ENCODE data around the gene MED27. TPM values are rescaled to one million over a fixed set of nuclear protein-coding genes. Genes with fewer than 3 reads are reported as not detected.

Gene MED27
- total and polyA plus RNA-seq, 7 donors: 10.7 to 24.4 (median 14.2) TPM

GRCh38 chr9:132005899-132006298, 73.8 kb downstream of the MED27 start:
- peak in 1 of 4 donors; percentile 43 for ATAC-seq
- 50 to 61% (median 55%) methylated on average over 6 of the region's 6 CpGs for WGBS, 3 donors
- TF ChIP-seq CTCF (IDR thresholded peaks at IDR 0.05): no peak

GRCh38 chr9:132004323-132004722, 75.3 kb downstream of the MED27 start:
- no peak for TF ChIP-seq CTCF (IDR thresholded peaks at IDR 0.05)
- whole genome bisulfite sequencing, 3 donors: 95 to 99% (median 98%) methylated on average over 5 of the region's 5 CpGs
- no peak for DNase-seq
- H3K36me3 ChIP-seq (ENCODE audit: insufficient read depth in 1 of 2, low read depth in 1 of 2): no peaks in the 10 kb centered on the region
- intact Hi-C loops (cut with DNase I): no loop called here
- H3K4me3 ChIP-seq: no peak overlapping the region
- no peak for ATAC-seq
- no peak overlapping the region for H3K27ac ChIP-seq
- H3K27me3 ChIP-seq (ENCODE audit: insufficient read depth in 3 of 3, low read length in 2 of 3): no peaks in the 10 kb centered on the region
- H3K9me3 ChIP-seq: no peaks in the 10 kb centered on the region
- H3K4me1 ChIP-seq: peaks cover 23% of the 10 kb centered on the region

More at GRCh38 chr9:132005899-132006298, 73.8 kb downstream of the MED27 start:
- H3K27me3 ChIP-seq (ENCODE audit: insufficient read depth in 3 of 3, low read length in 2 of 3): no peaks in the 10 kb centered on the region
- no peaks in the 10 kb centered on the region for H3K9me3 ChIP-seq
- peaks cover 23% of the 10 kb centered on the region for H3K4me1 ChIP-seq
- H3K4me3 ChIP-seq: no peak overlapping the region
- no peaks in the 10 kb centered on the region for H3K36me3 ChIP-seq (ENCODE audit: insufficient read depth in 1 of 2, low read depth in 1 of 2)
- DNase-seq: no peak
- H3K27ac ChIP-seq: no peak overlapping the region
- intact Hi-C loops (cut with DNase I): no loop called here

GRCh38 chr9:132003896-132004295, 75.8 kb downstream of the MED27 start:
- H3K27me3 ChIP-seq (ENCODE audit: insufficient read depth in 3 of 3, low read length in 2 of 3): no peaks in the 10 kb centered on the region
- DNase-seq (no peak), ATAC-seq (no peak)
- 89 to 91% (median 90%) methylated on average over 9 of the region's 9 CpGs for WGBS, 3 donors
- H3K4me3 ChIP-seq: no peak overlapping the region
- no peaks in the 10 kb centered on the region for H3K9me3 ChIP-seq
- no peak overlapping the region for H3K27ac ChIP-seq
- intact Hi-C loops (cut with DNase I): no loop called here
- no peaks in the 10 kb centered on the region for H3K36me3 ChIP-seq (ENCODE audit: insufficient read depth in 1 of 2, low read depth in 1 of 2)
- no peak for TF ChIP-seq CTCF (IDR thresholded peaks at IDR 0.05)
- peaks cover 23% of the 10 kb centered on the region for H3K4me1 ChIP-seq

GRCh38 chr9:132003319-132003704, 76.4 kb downstream of the MED27 start:
- intact Hi-C loops (cut with DNase I): no loop called here
- 92 to 93% (median 93%) methylated on average over 5 of the region's 5 CpGs for WGBS, 3 donors
- Histone ChIP-seq H3K4me1 (peaks cover 23% of the 10 kb centered on the region), H3K27me3 (ENCODE audit: insufficient read depth in 3 of 3, low read length in 2 of 3) (no peaks in the 10 kb centered on the region), H3K4me3 (no peak overlapping the region), H3K27ac (no peak overlapping the region), H3K9me3 (no peaks in the 10 kb centered on the region), H3K36me3 (ENCODE audit: insufficient read depth in 1 of 2, low read depth in 1 of 2) (no peaks in the 10 kb centered on the region)
- TF ChIP-seq CTCF (IDR thresholded peaks at IDR 0.05): no peak
- ATAC-seq (no peak), DNase-seq (no peak)

GRCh38 chr9:132002643-132003318, 76.9 kb downstream of the MED27 start:
- Histone ChIP-seq H3K4me1 (peaks cover 28% of the 10 kb centered on the region), H3K27me3 (ENCODE audit: insufficient read depth in 3 of 3, low read length in 2 of 3) (no peaks in the 10 kb centered on the region), H3K27ac (no peak overlapping the region), H3K4me3 (no peak overlapping the region), H3K36me3 (ENCODE audit: insufficient read depth in 1 of 2, low read depth in 1 of 2) (no peaks in the 10 kb centered on the region), H3K9me3 (no peaks in the 10 kb centered on the region)
- DNase-seq: no peak
- WGBS, 3 donors: 73 to 83% (median 73%) methylated on average over 7 of the region's 7 CpGs
- no peak for TF ChIP-seq CTCF (IDR thresholded peaks at IDR 0.05)
- ATAC-seq: no peak
- intact Hi-C loops (cut with DNase I): no loop called here

All from psoas muscle (tissue), 8 donors.